HG03565 (cell line): Measurements from ENCODE around the gene LHFPL3.

Experiments
- ATAC-seq: cut with Tn5 transposase; IDR thresholded peaks from one replicate; pipeline ENCODE4 v1.9.1; 2021; ENCODE audit warnings: mild to moderate bottlenecking, moderate library complexity; ENCODE audit not compliant: unreplicated experiment

Gene LHFPL3

DNA sequence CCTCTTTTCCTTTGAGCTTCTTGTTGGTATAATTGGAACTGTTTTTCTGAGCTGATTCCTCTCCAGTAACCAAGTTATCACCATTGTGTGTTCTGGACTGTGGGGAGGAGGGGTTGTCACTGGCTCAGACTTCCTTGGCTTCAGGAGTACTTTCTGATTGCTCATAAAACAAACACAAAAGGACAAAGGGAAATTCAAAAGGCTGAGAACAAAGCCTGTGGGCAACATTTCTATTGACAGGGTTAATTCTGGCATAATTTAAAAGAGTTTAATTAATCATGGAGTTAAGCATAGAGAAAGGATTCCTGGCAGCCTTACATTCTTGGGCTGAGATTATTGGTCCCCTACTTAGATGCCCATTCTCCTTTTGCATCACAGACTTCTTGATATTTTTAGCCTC, 462.7 kb downstream of the LHFPL3 start:
- no peak for ATAC-seq

DNA sequence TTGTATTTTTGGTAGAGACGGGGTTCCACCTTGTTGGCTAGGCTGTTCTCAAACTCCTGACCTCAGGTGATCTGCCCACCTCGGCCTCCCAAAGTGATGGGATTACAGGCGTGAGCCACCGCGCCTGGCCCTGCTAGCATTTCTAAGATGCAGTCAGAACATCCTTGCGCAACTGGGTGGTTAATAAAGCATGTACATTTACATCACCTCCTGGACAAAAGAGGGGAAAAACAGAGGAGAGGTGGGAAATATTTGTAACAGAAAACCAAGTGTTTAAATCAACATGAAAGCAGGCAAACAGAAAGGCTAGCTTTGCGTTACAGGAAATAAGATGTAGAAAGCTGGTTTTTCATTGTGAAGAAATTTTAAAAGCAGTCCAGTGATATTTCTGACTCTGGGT, 464.7 kb downstream of the LHFPL3 start:
- no peak for ATAC-seq

- ATAC-seq = no peak
Observed at GRCh38 chr7:104794154-104794553, 465.8 kb downstream of the LHFPL3 start.

DNA sequence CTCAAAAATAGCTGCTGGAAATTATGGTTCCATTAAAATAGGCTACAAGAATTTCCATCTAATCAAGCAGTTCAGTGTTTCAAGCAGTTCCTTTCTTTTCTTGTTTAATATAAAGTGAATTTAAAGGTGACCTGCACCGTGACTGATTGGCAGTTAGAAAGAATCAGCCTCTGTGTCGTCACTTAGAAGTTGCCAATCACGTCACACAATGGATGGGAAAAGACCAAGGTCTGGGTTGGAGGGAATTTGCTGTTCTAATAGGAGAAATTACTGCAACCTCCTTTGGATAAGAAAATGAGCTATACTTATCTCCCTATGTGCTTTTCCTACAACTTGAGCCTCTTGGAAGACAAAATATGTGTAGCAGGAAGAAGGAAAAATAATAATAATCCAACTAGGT, 466.2 kb downstream of the LHFPL3 start:
- ATAC-seq = no peak

- no peak for ATAC-seq
Observed at GRCh38 chr7:104795086-104795485, 466.7 kb downstream of the LHFPL3 start.

- ATAC-seq = no peak
Observed at GRCh38 chr7:104795616-104796398, 467.4 kb downstream of the LHFPL3 start.

DNA sequence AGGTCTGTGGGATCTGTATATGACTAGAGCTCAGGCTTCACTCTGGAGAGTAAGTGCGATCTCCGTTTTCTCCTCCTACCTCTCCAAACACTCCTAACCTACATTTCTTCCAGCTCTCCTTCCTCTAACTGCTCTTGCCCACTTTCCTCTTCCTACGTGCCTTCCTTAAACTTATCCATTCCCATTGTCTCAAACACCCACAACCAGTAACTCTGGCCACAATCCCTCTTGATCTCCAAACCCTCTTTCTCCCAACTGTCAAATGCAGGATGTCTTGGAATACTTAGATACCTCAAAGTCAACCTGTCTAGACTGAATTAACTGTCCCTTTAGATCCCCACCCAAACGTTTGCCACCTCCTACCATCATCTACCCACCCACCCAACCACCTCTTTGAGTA, 471.9 kb downstream of the LHFPL3 start:
- no peak for ATAC-seq

- no peak for ATAC-seq
Observed at GRCh38 chr7:104801022-104801421, 472.6 kb downstream of the LHFPL3 start.

DNA sequence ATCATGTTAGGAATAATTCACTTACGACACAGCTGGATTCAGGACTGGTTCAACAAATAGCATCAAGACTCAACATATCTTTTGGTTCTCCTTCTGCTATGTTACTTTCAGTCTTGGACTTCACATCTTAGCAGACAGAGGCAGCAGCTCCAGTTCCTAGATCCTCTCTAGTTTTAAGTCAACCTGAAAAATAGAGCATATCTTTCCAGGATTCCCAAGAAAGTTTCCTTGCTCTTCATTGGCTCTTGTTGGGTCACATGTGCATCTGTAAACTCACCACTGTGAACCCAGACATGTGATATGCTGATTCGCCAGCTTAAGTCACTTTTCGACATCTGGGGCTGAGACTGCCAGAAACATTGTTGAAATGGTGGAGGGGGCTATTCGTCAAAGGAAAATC, 475.5 kb downstream of the LHFPL3 start:
- ATAC-seq = no peak

DNA sequence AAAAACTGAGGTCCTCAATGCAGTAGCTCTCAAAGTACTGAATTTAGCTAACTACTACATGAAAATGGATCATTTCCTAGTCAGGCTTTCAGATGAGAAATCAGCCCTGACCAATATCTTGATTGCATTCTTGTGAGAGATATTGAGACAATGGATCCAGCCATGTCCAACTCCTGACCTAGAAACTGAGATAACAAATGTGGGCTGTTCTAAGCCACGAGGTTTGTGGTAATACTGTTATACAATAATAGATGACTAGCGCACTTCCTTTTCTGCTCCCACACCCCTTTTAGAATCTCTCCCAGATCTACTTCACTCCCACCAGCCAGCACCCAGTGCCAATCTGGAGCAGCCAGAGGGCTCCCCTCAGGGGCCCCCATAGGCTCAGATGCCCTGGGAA, 476.3 kb downstream of the LHFPL3 start:
- no peak for ATAC-seq

DNA sequence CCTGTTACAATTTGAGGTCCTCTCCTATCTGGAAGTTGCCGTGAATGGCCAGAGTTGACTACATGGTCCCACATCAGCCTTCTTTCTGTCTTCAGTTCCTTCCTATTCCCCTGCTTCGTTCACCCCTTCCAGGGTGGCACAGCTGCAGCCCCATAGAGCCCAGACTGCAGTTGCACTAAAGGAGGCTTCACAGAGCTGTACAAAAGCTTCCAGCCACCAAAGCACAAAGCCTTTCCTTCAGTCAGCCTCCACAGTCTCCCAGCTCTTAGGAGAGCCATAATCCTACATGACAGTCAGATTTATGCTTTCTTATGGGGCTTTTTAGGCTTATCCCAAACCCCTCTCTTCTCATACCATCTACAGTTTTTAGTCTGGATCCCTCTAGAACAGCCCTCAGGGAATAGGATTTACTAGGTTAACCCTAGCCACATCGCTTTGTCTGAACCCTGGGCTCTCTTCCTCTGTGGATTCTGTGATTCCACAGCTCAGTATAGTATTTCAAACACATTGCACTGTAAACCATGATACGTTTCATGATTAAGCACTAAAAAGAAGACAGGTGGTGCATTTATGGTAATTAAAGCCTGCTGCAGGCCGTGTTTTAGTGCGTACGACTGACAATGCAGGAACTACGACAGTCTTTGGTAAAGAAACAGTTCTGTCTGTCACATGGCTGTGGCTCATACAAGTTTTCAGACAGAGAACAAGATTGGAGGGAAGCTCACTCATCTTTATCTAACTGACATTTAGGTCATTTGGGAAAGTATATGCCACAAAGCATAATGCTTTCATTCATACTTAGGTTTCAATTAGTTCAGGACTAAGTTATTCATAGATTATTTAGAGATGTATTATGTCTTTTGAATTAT, 477.3 kb downstream of the LHFPL3 start:
- no peak for ATAC-seq

DNA sequence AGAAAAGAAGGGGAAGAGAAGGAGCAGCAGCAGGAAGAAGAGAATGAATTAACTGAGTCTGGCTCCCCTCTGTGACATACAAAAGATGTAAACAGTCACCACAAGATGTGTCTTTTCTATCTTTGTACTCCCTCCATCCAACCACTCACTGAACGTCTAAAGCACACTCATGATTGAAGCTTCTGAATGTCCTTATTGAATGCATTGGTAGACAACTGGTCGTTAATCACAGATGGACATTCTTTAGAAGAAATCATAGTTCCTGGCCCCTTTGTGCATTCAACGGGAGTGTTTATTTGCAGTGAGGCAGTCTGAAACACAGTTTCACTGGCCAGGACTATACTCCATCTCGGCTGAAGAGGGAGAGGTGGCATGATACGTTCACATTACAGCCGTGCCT, 479.3 kb downstream of the LHFPL3 start:
- no peak for ATAC-seq

- ATAC-seq = no peak
Observed at GRCh38 chr7:104809906-104810305, 481.5 kb downstream of the LHFPL3 start.

DNA sequence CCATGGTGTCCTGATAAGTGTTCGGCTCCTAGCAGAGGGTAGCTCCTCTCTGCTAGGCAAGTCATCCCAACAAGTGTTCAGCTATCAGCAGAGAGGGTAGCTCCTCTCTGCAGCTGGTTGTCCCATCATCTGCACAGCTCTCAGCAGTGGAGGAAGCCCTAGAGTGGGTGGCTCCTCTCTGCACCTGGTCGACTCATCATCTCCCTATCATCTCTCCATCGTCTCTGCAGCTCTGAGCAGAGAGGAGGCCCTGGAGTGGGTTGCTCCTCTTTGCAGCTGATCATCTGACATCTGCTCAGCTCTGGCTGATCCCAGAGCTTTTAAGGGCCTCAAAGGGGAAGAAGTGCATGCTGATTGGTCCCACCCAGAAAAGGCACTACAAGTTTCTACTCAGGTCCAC, 485.7 kb downstream of the LHFPL3 start:
- no peak for ATAC-seq

GRCh38 chr7:104814671-104815400, 486.4 kb downstream of the LHFPL3 start:
- no peak for ATAC-seq

DNA sequence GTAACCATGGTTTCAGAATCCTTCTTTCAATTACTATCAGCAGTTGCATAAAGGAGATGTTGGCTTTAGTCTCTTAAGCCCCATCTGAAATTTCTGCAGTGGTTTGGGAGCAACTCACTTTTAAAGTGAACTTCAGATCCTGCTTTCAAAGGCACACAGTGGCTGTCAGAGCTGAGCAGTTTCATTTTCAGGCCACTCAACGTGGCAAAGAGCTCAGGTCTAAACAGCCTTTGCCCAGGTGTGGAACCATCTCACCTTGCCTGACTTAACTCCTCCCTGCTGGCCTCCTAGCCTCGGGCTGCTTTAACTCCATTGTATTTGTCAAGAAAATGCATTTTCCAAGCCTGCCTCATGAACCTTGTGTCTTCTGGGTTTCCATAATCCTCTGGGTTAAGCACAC, 488.1 kb downstream of the LHFPL3 start:
- ATAC-seq = no peak

DNA sequence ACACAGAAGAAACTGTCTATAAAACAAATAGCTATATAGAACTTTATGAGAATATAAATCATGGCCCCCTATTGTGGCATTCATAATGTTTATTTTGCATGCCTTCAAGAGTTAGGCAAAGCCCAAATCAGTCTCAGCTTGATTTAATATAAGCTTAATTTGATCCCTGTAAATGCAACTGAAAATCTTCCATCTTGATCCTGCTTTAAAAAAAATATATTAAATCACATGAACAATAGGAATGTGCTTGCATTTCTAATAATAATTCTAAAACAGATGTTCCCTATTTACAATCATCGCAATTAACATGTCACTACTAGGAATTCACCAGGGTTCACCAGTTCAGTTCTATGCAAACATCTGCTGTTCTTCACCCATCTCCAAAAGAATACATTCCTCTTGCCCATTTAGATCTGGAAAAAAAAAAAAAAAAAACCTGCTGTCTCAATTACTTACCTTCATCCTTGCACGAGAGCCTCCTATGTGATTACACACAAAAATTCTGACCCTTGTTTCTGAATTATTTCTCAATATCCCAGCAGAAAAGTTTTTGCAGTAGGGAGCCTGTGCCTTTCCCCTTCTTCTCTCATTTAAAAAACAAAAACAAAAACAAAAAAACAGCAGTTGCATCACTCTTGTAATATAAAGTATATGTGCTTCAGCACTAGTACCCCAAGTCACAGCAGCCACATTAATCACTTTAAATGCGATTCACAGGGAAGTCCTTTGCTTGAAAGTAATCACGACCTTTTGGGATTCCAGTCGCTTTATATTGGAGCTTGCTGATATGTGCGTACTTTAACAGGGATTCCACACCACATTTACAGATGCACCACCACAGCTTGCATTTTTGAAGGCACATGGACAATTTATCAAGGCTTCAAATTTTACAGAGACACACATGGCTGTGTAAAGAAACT, 490.8 kb downstream of the LHFPL3 start:
- no peak for ATAC-seq

DNA sequence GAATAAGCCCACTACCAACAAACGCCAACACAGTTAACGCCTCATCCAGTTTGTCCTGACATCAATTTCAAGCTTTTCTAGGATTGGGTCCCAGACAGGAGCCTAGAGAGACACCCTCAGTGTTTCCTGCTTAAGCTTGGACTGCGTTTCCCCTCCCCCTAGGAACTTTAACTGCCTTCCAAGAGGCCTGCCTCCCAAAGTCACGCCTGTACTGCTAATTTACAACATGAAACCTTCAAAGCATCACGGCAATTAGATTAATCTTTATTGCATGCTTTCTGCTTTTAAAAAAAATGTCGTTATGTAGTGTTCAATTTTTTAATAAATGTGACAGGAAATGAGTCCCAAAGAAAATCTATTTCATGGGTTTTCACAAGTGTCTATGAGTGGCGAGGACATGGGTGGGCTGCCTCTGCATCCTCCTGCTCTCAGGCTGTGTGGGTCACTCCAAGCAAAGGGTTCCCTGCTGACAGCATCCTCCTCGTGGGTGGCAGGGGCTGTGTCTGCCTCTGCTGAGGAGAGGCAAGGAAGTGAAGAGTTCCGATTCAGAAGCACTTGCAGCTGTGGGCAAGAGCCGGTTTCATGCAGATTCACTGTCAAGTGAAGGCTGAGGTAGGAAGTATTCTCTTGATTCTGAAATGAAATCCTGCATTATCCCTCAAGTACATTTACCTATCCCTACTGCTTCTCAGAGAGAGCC, 492.6 kb downstream of the LHFPL3 start:
- ATAC-seq = no peak

GRCh38 chr7:104823177-104823576, 494.8 kb downstream of the LHFPL3 start:
- ATAC-seq = no peak

DNA sequence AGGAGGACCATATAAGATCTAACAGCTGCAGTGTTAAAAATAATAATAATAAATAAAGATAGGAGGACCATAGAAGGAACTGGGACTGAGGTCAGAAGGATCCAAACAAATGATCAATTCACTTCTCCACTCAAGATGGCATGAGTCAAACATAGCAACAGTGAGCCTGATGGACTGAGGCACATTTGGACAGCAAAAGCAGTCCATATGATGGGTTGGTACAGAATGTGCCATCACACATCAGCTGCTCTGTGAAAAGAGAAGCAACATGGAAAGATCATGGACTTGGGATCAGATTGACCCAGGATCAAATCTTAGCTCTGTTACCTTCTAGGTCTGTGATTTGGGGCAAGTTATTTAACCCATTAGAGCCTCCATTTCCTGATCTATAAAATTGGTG, 496.7 kb downstream of the LHFPL3 start:
- no peak for ATAC-seq
